Measurements from ENCODE around the gene DBH.

DNA sequence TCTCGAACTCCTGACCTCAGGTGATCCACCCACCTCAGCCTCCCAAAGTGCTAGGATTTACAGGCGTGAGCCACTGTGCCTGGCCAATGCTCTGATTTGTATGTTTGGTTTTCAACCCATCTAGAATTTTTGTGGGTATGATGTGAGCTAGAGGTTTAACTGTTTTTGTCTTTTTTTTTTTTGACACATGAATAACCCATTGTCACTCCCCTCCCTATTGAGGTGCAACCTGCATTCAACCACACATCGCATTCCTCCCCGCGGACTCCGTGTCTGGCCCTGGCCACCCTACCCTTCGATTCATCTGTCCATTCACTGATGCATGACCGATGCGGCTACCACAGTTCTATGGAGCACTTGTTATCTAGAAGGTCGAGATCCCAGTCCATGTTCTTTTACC, 17.4 kb upstream of the DBH start:
- TF ChIP-seq, protein P1, sequence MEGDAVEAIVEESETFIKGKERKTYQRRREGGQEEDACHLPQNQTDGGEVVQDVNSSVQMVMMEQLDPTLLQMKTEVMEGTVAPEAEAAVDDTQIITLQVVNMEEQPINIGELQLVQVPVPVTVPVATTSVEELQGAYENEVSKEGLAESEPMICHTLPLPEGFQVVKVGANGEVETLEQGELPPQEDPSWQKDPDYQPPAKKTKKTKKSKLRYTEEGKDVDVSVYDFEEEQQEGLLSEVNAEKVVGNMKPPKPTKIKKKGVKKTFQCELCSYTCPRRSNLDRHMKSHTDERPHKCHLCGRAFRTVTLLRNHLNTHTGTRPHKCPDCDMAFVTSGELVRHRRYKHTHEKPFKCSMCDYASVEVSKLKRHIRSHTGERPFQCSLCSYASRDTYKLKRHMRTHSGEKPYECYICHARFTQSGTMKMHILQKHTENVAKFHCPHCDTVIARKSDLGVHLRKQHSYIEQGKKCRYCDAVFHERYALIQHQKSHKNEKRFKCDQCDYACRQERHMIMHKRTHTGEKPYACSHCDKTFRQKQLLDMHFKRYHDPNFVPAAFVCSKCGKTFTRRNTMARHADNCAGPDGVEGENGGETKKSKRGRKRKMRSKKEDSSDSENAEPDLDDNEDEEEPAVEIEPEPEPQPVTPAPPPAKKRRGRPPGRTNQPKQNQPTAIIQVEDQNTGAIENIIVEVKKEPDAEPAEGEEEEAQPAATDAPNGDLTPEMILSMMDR (IDR thresholded peaks at IDR 0.05; ENCODE audit: insufficient read depth, low read length), result no peak
- no peak for TF ChIP-seq POLR2AphosphoS5 (IDR thresholded peaks at IDR 0.05; ENCODE audit: low read depth)
- TF ChIP-seq GABPA (IDR thresholded peaks at IDR 0.05; ENCODE audit: low read depth), result no peak
